Stimulated activated naive CD4-positive, alpha-beta T cell (primary cell): ENCODE measurements around the gene DGCR6.
"Not testable (repeated sequence)": the region's sequence is repeated elsewhere in the genome, so short reads cannot be mapped to it uniquely, and the experiment has no call there.

Source experiments
- DNase-seq, 6 experiments: peaks; one replicate each; lab custom pipeline; 2025; lab: John Stamatoyannopoulos, UW

Gene DGCR6

DNA sequence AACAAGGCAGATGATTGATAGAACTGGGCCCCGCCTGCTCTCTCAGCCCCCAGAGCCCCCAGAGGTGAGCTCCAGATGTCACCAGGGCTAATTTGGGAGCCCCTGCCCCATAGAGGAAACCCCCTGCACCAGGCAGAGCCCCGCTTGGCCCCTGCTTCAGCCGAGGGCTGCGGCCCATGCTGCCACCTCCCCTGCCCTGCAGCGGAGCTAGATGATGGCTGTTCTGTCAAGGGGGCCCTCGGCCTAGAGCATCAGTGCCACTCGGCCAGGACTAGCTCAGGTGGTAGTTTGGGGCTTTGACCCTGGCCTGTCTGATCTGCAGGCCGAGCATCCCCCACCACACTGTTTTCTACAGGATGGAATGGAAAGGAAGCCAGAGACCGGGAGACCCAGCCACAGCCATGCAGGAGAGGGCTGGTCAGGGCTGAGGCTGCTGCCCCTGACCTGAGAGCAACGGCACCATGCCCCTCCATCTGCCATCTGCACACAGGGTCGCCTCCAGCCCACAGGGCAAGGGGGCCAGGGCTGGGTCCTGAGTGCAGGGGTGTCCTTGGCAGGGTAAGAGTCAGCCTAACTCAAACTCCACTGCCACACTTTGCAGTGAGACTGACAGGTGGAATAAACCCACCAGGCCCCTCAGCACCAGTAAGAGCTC, 54.2 kb downstream of the DGCR6 start:
- not testable (repeated sequence) for DNase-seq

DNA sequence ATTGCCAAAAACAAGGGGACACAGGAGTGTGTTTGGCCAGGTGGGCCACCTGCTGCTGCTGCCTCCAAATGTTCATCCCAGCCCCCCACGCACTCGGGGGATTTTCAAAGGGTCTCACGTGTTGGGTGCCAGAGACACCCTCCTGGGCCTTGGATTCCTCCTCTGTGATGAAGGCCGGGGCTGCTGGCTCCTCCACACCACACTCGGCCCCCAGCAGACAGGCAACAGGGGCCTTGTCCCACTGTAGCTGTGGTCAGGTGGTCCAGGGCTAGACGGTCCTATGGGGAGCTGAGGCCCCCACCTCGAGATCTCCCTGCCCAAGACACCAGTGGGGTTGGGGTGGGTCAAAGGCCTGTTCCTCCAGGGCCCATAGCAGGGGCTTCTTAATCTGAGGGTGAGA, 55.1 kb downstream of the DGCR6 start:
- not testable (repeated sequence) for DNase-seq
